Measurements from ENCODE around the gene CALHM1. TPM values are rescaled to one million over a fixed set of nuclear protein-coding genes. Genes with fewer than 3 reads are reported as not detected.

CALHM1 gene
- total RNA-seq, 3 donors from 2014 or later (not counting 1 experiment from before 2014, with no cell fraction given): 0.23 to 0.57 TPM; not detected in 1

DNA sequence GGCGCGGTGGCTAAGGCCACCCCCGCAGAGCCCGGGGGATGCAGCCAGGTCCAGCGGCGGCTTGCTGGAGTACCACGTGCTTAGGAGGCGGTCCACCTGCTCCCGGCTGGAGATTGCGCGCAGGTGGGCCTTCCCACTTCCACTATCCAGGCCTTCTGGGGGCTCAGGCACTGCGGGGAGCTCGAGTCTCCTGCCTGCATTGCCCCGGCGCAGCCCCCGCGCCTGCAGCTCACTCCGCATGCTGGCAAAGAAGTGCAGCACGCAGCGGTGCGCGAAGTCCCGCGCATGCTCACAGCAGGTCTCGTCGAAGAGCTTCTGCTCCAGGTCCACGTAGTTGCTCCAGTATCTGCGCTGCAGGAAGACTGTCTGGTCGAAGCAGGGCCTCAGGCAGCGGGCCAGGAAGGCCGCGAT, 14.6 kb upstream of the CALHM1 start:
- peak overlapping the region in 1 of 2 donors; percentile 93 for H3K27ac Mint-ChIP-seq
- WGBS (ENCODE audit: insufficient coverage): 97% methylated on average over 32 of the region's 32 CpGs
- H3K4me3 Mint-ChIP-seq: no peak overlapping the region
- DNase-seq: no peak
- H3K36me3 ChIP-seq (ENCODE audit: control insufficient read depth, insufficient read depth, low read length): no peaks in the 10 kb centered on the region
- no peaks in the 10 kb centered on the region for H3K9me3 ChIP-seq (ENCODE audit: control insufficient read depth, insufficient read depth, low read length)
- H3K36me3 Mint-ChIP-seq: no peaks in the 10 kb centered on the region
- peaks cover 54% of the 10 kb centered on the region for H3K4me1 ChIP-seq (ENCODE audit: control insufficient read depth, insufficient read depth, low read length)
- ATAC-seq: no peak
- H3K4me1 Mint-ChIP-seq: peaks cover 34 to 40% of the 10 kb centered on the region in 2 donors
- H3K27ac ChIP-seq (ENCODE audit: low read length): peak overlapping the region; percentile 5
- TF ChIP-seq CTCF (IDR thresholded peaks at IDR 0.05): no peak
- H3K27me3 ChIP-seq (ENCODE audit: control insufficient read depth, insufficient read depth, low read length): no peaks in the 10 kb centered on the region
- H3K27me3 Mint-ChIP-seq (ENCODE audit: low read depth in 2 of 2): no peaks in the 10 kb centered on the region
- no peaks in the 10 kb centered on the region for H3K9me3 Mint-ChIP-seq
- H3K4me3 ChIP-seq (ENCODE audit: low read length): no peak overlapping the region
- intact Hi-C loops (cut with micrococcal nuclease): no loop called here

DNA sequence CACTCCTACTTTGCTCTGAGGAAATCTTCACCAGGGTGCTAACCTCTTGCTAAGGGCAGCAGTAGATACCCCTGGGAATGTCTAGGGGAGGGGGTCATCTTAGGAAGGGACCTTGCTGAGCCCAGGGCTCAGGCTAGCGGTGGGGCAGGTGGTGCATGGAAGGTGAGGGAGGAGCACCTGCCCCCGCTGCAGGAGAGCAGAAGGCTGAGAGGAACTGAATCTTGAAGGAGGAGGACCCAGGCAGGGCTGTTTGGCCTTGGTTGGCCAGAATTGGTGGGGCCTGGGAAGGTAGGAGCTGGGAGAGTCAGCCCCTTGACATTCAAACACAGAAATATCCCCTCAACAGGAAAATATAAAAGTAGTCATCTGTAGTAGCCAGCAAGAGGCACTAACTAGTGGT, 13.3 kb upstream of the CALHM1 start:
- Mint-ChIP-seq H3K27me3 (ENCODE audit: low read depth in 2 of 2) (no peaks in the 10 kb centered on the region), H3K4me1 (peaks cover 40 to 46% of the 10 kb centered on the region in 2 donors), H3K9me3 (no peaks in the 10 kb centered on the region), H3K4me3 (peak overlapping the region; percentile 79), H3K27ac (peak overlapping the region; percentile 90 to 93), H3K36me3 (no peaks in the 10 kb centered on the region)
- Histone ChIP-seq H3K4me3 (ENCODE audit: low read length) (no peak overlapping the region), H3K36me3 (ENCODE audit: control insufficient read depth, insufficient read depth, low read length) (no peaks in the 10 kb centered on the region), H3K27ac (ENCODE audit: low read length) (peak overlapping the region; percentile 77), H3K4me1 (ENCODE audit: control insufficient read depth, insufficient read depth, low read length) (peaks cover 54% of the 10 kb centered on the region), H3K9me3 (ENCODE audit: control insufficient read depth, insufficient read depth, low read length) (no peaks in the 10 kb centered on the region), H3K27me3 (ENCODE audit: control insufficient read depth, insufficient read depth, low read length) (no peaks in the 10 kb centered on the region)
- no peak for DNase-seq
- TF ChIP-seq CTCF (IDR thresholded peaks at IDR 0.05): no peak
- ATAC-seq: no peak
- 34% methylated on average over 2 of the region's 2 CpGs for WGBS (ENCODE audit: insufficient coverage)
- intact Hi-C loops (cut with micrococcal nuclease): no loop called here

DNA sequence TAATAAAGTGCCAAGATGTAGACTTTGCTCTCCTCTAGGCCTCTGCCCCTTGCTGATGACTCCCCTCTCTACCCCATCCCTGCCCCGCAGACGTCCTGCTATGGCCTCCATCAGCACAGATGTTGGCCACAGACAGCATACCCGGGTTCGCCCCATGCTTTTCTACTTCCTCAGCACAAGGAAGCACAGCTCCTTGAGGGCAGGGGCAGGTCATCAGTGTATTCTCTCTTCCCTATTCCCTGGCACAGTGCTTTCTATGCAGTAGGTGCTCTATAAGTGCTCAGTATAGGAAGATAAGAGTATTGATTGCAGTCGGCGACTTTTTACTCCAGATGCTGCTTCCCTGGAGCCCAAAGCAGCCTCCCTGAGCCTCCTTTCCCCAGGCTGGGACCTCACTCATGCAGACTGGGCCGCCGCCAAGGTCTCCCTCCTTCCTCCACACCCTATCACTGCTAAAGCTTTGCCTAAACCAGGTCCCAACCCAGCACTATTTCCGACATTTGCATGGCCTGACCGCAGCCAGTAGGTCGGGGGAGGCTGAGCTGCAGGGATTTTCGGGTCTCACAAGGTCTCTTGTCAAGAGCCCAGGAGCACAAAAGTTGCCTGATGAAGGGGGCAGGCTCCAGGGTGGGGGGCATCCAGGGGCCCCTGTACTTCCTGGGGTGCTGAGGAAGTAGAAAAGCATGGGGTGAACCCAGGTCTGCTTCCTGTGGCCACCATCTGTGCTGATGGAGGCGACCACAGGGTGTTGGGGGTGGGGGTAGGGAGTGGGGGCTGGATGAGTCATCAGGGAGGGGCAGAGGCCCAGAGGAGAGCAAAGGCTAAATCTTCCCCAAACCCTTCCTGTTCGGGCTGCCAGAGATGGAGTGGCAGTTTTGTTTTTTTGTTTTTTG, 12.3 kb upstream of the CALHM1 start:
- DNase-seq: peak; percentile 62 to 83

More for the DNA sequence above, 12.3 kb upstream of the CALHM1 start:
- H3K27ac ChIP-seq (ENCODE audit: low read length): peak overlapping the region; percentile 77
- H3K36me3 ChIP-seq (ENCODE audit: control insufficient read depth, insufficient read depth, low read length): no peaks in the 10 kb centered on the region
- no peaks in the 10 kb centered on the region for H3K27me3 ChIP-seq (ENCODE audit: control insufficient read depth, insufficient read depth, low read length)
- H3K4me3 ChIP-seq (ENCODE audit: low read length): peak overlapping the region; percentile 19
- H3K4me1 ChIP-seq (ENCODE audit: control insufficient read depth, insufficient read depth, low read length): peaks cover 52% of the 10 kb centered on the region
- TF ChIP-seq CTCF (IDR thresholded peaks at IDR 0.05): no peak
- Mint-ChIP-seq H3K4me1 (peaks cover 45 to 51% of the 10 kb centered on the region in 2 donors), H3K9me3 (no peaks in the 10 kb centered on the region), H3K27ac (peak overlapping the region; percentile 90 to 93), H3K27me3 (ENCODE audit: low read depth in 2 of 2) (no peaks in the 10 kb centered on the region), H3K4me3 (peak overlapping the region; percentile 79), H3K36me3 (no peaks in the 10 kb centered on the region)
- H3K9me3 ChIP-seq (ENCODE audit: control insufficient read depth, insufficient read depth, low read length): no peaks in the 10 kb centered on the region
- intact Hi-C loops (cut with micrococcal nuclease): no loop called here
- WGBS (ENCODE audit: insufficient coverage): 7% methylated on average over 14 of the region's 14 CpGs
- ATAC-seq: peak; percentile 87 to 91 (median 90)
